ENCODE measurements around the gene PNN.
"Not testable (repeated sequence)": the region's sequence is repeated elsewhere in the genome, so short reads cannot be mapped to it uniquely, and the experiment has no call there.

The PNN gene

GRCh38 chr14:39228044-39228443 lies 53.0 kb downstream of the PNN start:
- intact Hi-C loops (cut with DNase I), result no loop called here
- DNase-seq, result no peak

GRCh38 chr14:39228509-39229221 lies 53.6 kb downstream of the PNN start:
- intact Hi-C loops (cut with DNase I), result no loop called here
- no peak for DNase-seq

- DNase-seq, result no peak
- intact Hi-C loops (cut with DNase I), result no loop called here
These were observed 54.1 kb downstream of the PNN start for GRCh38 chr14:39229222-39229543.

- intact Hi-C loops (cut with DNase I), result no loop called here
- no peak for DNase-seq
These were observed 54.6 kb downstream of the PNN start for GRCh38 chr14:39229601-39230110.

GRCh38 chr14:39230416-39231035 lies 55.5 kb downstream of the PNN start:
- no peak for DNase-seq
- intact Hi-C loops (cut with DNase I), result no loop called here

- DNase-seq; intact Hi-C loops (cut with DNase I): not testable (repeated sequence)
These were observed 56.9 kb downstream of the PNN start for GRCh38 chr14:39231751-39232553.

Data from posterior cingulate gyrus (tissue), 11 donors.